Transverse colon (tissue), 4 donors: Measurements from ENCODE around the gene KIAA1217. TPM values are rescaled to one million over a fixed set of nuclear protein-coding genes. Genes with fewer than 3 reads are reported as not detected.

Experiments
- DNase-seq: peaks from one replicate; pipeline ENCODE4 v3.0.0-alpha.2; 2019
- H3K27ac ChIP-seq, 4 donors: fragments of 200-600 bp; sonication (generic); 2 replicates each; pipeline ENCODE4 v1.5.1; 2016 to 2018; ENCODE audit warnings: inconsistent platforms in 4 of 4
- H3K27me3 ChIP-seq: fragments of 200-600 bp; sonication (generic); 2 replicates; pipeline ENCODE4 v1.5.1; 2017; ENCODE audit warnings: inconsistent platforms
- H3K36me3 ChIP-seq, 4 donors: fragments of 200-600 bp; sonication (generic); 2 replicates each; pipeline ENCODE4 v1.5.1; 2017 to 2019; ENCODE audit warnings: inconsistent platforms in 4 of 4
- H3K4me1 ChIP-seq, 4 donors: fragments of 200-600 bp; sonication (generic); 2 replicates each; pipeline ENCODE4 v1.5.1; 2017 to 2020; ENCODE audit warnings: inconsistent platforms in 4 of 4
- H3K4me3 ChIP-seq, 4 donors: fragments of 200-600 bp; sonication (generic); 1 replicate in 1 of 4; 2 replicates in 3 of 4; pipeline versions ENCODE4 v1.5.1 to v1.6.1; 2017 to 2019; ENCODE audit warnings: inconsistent platforms in 4 of 4
- H3K9me3 ChIP-seq, 2 donors: fragments of 200-600 bp; sonication (generic); 2 replicates each; pipeline ENCODE4 v1.5.1; 2017 to 2019; ENCODE audit warnings: inconsistent platforms in 2 of 2
- CTCF ChIP-seq, 5 experiments: fragments of 200-600 bp in 3 of 5; fragments of 450-650 bp in 2 of 5; sonication (generic) in 3 of 5; IDR thresholded peaks; 1 replicate in 2 of 5; 2 replicates in 3 of 5; pipeline ENCODE4 v1.5.1; 2016 to 2017; ENCODE audit warnings: antibody characterized with exemption in 5 of 5, inconsistent platforms in 3 of 5, mild to moderate bottlenecking in 2 of 5, moderate library complexity in 1 of 5
- EP300 ChIP-seq: sonication (generic); formaldehyde crosslinking; IDR thresholded peaks from one replicate; pipeline ENCODE4 v1.6.1; 2017; ENCODE audit warnings: antibody characterized with exemption, low read depth
- POLR2A ChIP-seq: fragments of 450-650 bp; IDR thresholded peaks from one replicate; pipeline ENCODE4 v1.6.1; 2016; ENCODE audit warnings: antibody characterized with exemption, mild to moderate bottlenecking, moderate library complexity
- POLR2AphosphoS5 ChIP-seq, 3 donors: sonication (generic); formaldehyde crosslinking; IDR thresholded peaks; one replicate each; pipeline ENCODE4 v1.6.1; 2016; ENCODE audit warnings: antibody characterized with exemption in 3 of 3
- WGBS, 2 donors: methylation state at CpG; one replicate each; pipeline ENCODE4 v1.1.5; 2018; ENCODE audit warnings: low coverage in 1 of 2; 5-methylcytosine and 5-hydroxymethylcytosine counted together
- in situ Hi-C, 4 donors: fragments of 200-750 bp; cut with MboI; loops; one replicate each; pipeline versions ENCODE4 v1.15.0 to v1.15.1; 2017; ENCODE audit warnings: low sequenced_read_pairs in 3 of 4, low pct_ligation_motif_present in 1 of 4, low pct_unique_long_range_greater_than_20kb in 1 of 4
- intact Hi-C: fragments of 100-400 bp; cut with DNase I; formaldehyde crosslinking; loops from one replicate; pipeline ENCODE4 v1.15.1; 2023; ENCODE audit warnings: low total_unique reads
- total RNA-seq, 4 donors: library from RNA; depleted of rRNA; stranded (reverse); fragments of >200 nt; gene quantifications; one replicate each; pipeline ENCODE4 v1.1.0, GENCODE V29; 2016

KIAA1217 gene
- total RNA-seq, 4 donors from 2014 or later: 56.5 to 175 (median 72.0) TPM

- no peak for TF ChIP-seq POLR2AphosphoS5 (IDR thresholded peaks at IDR 0.05)
- no peak for TF ChIP-seq CTCF (IDR thresholded peaks at IDR 0.05)
- TF ChIP-seq POLR2A: no peak
- TF ChIP-seq EP300: no peak
- no peaks in the 10 kb centered on the region for H3K9me3 ChIP-seq
- no peak for DNase-seq
- no peak overlapping the region for H3K27ac ChIP-seq
- no peaks in the 10 kb centered on the region for H3K27me3 ChIP-seq
- no peaks in the 10 kb centered on the region for H3K4me1 ChIP-seq
- 77 to 79% methylated on average over 3 of the region's 3 CpGs for WGBS, 2 donors
- H3K36me3 ChIP-seq: no peaks in the 10 kb centered on the region
- H3K4me3 ChIP-seq: no peak overlapping the region
- in situ Hi-C loops: loop anchor here in 2 of 4 donors (25.0 kb wide), 1 partner anchor 384 kb away; no protein-coding TSS in a partner anchor
- intact Hi-C loops: no loop called here
Observed at GRCh38 chr10:24371396-24371795, 162.5 kb downstream of the KIAA1217 start.

- Histone ChIP-seq H3K4me1 (no peaks in the 10 kb centered on the region), H3K9me3 (no peaks in the 10 kb centered on the region), H3K4me3 (no peak overlapping the region), H3K27me3 (no peaks in the 10 kb centered on the region), H3K27ac (no peak overlapping the region), H3K36me3 (no peaks in the 10 kb centered on the region)
- intact Hi-C loops: no loop called here
- no peak for DNase-seq
- 58 to 60% methylated on average over 6 to 7 of the region's 7 CpGs for WGBS, 2 donors
- in situ Hi-C loops: loop anchor here in 2 of 4 donors (25.0 kb wide), 1 partner anchor 387 kb away; no protein-coding TSS in a partner anchor
- no peak for TF ChIP-seq EP300
- TF ChIP-seq POLR2AphosphoS5 (IDR thresholded peaks at IDR 0.05): no peak
- no peak for TF ChIP-seq CTCF (IDR thresholded peaks at IDR 0.05)
- no peak for TF ChIP-seq POLR2A
Observed at GRCh38 chr10:24374134-24374915, 165.4 kb downstream of the KIAA1217 start.

GRCh38 chr10:24375510-24375909 lies 166.6 kb downstream of the KIAA1217 start:
- TF ChIP-seq POLR2A: no peak
- H3K9me3 ChIP-seq: no peaks in the 10 kb centered on the region
- no peaks in the 10 kb centered on the region for H3K27me3 ChIP-seq
- DNase-seq: no peak
- H3K36me3 ChIP-seq: no peaks in the 10 kb centered on the region
- H3K4me1 ChIP-seq: peaks cover 0 to 5% (median 0%) of the 10 kb centered on the region in 4 donors
- in situ Hi-C loops (no loop called here), intact Hi-C loops (no loop called here)
- H3K4me3 ChIP-seq: no peak overlapping the region
- no peak overlapping the region for H3K27ac ChIP-seq
- 91 to 95% methylated on average over 4 of the region's 4 CpGs for WGBS, 2 donors

- intact Hi-C loops: no loop called here
- Histone ChIP-seq H3K36me3 (no peaks in the 10 kb centered on the region), H3K4me1 (peaks cover 0 to 5% (median 0%) of the 10 kb centered on the region in 4 donors), H3K27ac (no peak overlapping the region), H3K27me3 (no peaks in the 10 kb centered on the region), H3K9me3 (no peaks in the 10 kb centered on the region), H3K4me3 (no peak overlapping the region)
- TF ChIP-seq EP300 (no peak), CTCF (IDR thresholded peaks at IDR 0.05) (no peak), POLR2A (no peak), POLR2AphosphoS5 (IDR thresholded peaks at IDR 0.05) (no peak)
- in situ Hi-C loops: no loop called here
- WGBS, 2 donors: 87 to 90% methylated on average over 2 to 4 of the region's 4 CpGs
- DNase-seq: no peak
Observed at GRCh38 chr10:24376731-24377130, 167.8 kb downstream of the KIAA1217 start.
